ENCODE results near the gene PLXDC2. TPM values are rescaled to one million over a fixed set of nuclear protein-coding genes. Genes with fewer than 3 reads are reported as not detected.

The PLXDC2 gene
- total RNA-seq, 1 donor from 2014 or later, result 129 TPM

DNA sequence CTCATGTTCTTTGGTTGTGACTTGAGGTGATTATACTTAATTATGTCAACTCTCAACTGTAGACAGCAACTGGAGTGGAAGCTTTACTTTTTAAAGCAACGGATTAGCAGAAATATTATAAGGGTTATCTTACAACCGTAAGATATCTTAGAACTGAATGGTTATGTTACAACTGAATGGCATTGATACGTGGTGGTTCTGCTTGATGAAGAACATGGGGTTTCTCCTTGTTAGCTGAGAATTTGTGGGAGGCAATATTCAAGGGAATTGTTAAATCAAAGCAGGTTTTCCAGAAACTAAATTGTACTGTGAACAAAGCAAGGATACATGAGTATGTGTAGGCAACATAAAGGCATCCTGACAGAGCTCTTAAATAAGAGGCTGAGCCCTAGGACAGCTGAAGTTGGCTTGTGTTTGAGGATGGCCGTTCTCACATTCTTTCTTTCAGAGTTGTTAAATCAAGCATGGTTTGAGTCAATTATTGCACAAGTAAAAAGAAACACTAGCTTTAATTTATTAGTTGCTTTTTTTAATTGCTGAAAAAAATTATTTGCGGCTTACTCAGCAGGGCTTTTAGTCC lies 350.0 kb downstream of the PLXDC2 start:
- H3K9me3 ChIP-seq, result no peaks in the 10 kb centered on the region
- ATAC-seq, result no peak
- no peak for DNase-seq
- H3K4me3 ChIP-seq, result no peak overlapping the region
- TF ChIP-seq, protein P1, sequence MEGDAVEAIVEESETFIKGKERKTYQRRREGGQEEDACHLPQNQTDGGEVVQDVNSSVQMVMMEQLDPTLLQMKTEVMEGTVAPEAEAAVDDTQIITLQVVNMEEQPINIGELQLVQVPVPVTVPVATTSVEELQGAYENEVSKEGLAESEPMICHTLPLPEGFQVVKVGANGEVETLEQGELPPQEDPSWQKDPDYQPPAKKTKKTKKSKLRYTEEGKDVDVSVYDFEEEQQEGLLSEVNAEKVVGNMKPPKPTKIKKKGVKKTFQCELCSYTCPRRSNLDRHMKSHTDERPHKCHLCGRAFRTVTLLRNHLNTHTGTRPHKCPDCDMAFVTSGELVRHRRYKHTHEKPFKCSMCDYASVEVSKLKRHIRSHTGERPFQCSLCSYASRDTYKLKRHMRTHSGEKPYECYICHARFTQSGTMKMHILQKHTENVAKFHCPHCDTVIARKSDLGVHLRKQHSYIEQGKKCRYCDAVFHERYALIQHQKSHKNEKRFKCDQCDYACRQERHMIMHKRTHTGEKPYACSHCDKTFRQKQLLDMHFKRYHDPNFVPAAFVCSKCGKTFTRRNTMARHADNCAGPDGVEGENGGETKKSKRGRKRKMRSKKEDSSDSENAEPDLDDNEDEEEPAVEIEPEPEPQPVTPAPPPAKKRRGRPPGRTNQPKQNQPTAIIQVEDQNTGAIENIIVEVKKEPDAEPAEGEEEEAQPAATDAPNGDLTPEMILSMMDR (IDR thresholded peaks at IDR 0.05), result no peak
- H3K4me1 ChIP-seq, result no peaks in the 10 kb centered on the region
- no peaks in the 10 kb centered on the region for H3K27me3 ChIP-seq
- peaks cover 10% of the 10 kb centered on the region for H3K36me3 ChIP-seq
- H3K27ac ChIP-seq, result no peak overlapping the region
- intact Hi-C loops (cut with DNase I), result no loop called here

DNA sequence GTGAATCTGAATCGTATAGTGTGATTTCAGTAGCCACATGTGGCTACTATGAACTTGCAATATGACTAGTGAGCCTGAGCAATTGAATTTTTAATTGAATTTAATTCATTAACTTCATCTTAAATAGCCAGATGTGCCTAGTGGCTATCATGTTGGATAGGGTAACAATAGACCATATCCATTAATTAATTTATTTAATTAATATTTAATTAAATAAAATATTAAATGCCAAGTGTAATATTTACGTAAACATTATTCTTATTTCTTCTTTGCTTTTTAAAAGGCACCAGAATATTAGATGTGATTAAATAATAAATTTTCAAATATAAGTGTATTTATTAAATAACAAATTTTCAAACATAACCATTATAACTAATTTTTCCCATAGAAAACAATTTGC lies 354.4 kb downstream of the PLXDC2 start:
- no peak for ATAC-seq
- Histone ChIP-seq H3K9me3 (no peaks in the 10 kb centered on the region), H3K27ac (no peak overlapping the region), H3K36me3 (no peaks in the 10 kb centered on the region), H3K4me3 (no peak overlapping the region), H3K27me3 (no peaks in the 10 kb centered on the region), H3K4me1 (no peaks in the 10 kb centered on the region)
- DNase-seq, result no peak
- intact Hi-C loops (cut with DNase I), result no loop called here
- TF ChIP-seq, protein P1 (IDR thresholded peaks at IDR 0.05), result no peak

DNA sequence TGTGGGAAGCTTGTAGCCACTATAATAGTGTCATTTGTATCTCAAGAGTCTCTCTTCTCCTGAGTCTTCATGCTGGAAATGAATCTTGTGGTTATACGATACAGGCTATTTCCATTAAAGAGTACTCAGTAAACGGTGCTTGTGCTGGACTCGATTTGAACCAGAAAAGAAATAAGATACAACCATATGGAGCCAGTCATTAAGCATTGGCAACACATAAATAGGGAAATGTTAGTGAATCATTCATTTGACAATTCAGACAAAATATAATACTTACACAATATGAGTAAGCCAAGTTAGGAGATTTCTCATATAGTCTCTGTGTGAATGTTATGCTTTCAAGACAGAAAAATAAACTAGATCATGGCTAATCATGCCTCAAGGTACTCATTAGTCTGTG lies 356.8 kb downstream of the PLXDC2 start:
- Histone ChIP-seq H3K4me3 (no peak overlapping the region), H3K27ac (no peak overlapping the region), H3K4me1 (no peaks in the 10 kb centered on the region), H3K27me3 (no peaks in the 10 kb centered on the region), H3K36me3 (peaks cover 13% of the 10 kb centered on the region), H3K9me3 (no peaks in the 10 kb centered on the region)
- no peak for DNase-seq
- TF ChIP-seq, protein P1 (IDR thresholded peaks at IDR 0.05), result no peak
- no peak for ATAC-seq
- intact Hi-C loops (cut with DNase I), result no loop called here

DNA sequence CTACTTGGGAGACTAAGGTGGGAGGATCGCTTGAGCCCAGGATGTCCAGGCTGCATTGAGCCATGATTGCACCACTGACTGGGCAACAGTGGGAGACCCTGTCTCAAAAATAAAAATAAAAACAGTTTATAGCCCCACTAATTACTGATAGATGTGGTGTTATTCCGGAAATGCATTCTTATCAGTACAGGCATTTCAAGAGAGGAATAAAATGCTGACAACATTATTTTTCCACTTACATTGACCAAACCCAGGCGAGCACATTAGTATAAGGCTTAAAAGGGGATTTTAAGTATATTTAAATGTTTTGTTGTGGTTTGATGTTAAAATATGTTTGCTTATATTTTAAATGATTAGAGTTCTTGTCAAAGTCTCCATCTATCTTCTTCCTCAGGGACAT lies 359.5 kb downstream of the PLXDC2 start:
- no peak for ATAC-seq
- TF ChIP-seq, protein P1 (IDR thresholded peaks at IDR 0.05), result no peak
- Histone ChIP-seq H3K4me3 (no peak overlapping the region), H3K27ac (no peak overlapping the region), H3K36me3 (peaks cover 13% of the 10 kb centered on the region), H3K4me1 (no peaks in the 10 kb centered on the region), H3K27me3 (no peaks in the 10 kb centered on the region), H3K9me3 (no peaks in the 10 kb centered on the region)
- no peak for DNase-seq
- intact Hi-C loops (cut with DNase I), result no loop called here

DNA sequence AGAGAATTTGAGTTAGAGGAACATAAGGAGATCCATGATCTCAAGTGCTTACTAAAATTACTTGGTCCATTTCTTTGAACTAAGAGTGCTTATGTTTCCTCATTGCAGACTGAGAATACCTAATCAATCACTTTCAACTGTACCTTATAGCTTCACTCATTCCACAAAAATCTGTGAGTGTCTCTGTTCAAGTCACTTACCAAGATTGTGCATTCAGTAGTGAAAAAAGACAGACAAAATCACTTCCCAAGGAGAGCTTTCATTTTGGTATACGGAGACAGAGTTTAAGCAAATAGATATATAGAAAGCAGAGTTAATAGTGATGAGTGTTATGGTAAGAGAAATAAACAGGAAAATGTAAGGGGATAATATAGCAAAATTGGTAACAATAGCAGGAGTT lies 364.5 kb downstream of the PLXDC2 start:
- Histone ChIP-seq H3K27me3 (no peaks in the 10 kb centered on the region), H3K4me1 (no peaks in the 10 kb centered on the region), H3K27ac (no peak overlapping the region), H3K4me3 (no peak overlapping the region), H3K9me3 (no peaks in the 10 kb centered on the region), H3K36me3 (peaks cover 13% of the 10 kb centered on the region)
- TF ChIP-seq, protein P1 (IDR thresholded peaks at IDR 0.05), result no peak
- DNase-seq (no peak), ATAC-seq (no peak)
- intact Hi-C loops (cut with DNase I), result no loop called here

DNA sequence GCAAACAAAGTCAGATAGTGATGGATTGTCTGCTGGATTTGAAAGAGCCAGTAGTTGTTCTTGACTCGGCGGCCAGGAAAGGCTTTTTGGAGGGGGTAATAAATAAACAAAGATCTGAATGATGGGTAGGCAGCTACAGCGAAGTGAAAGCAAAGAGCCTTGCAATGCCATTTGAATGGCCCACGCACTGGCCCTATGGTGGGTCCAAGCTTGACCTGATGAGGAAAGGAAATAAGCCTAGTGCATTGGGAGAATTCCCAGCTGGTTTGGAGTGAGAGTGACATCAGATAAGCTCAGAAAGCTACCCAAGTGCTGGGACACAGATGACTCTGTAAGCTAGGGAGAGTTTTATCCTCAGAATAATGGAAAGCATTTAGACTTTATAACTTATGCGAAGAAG lies 365.2 kb downstream of the PLXDC2 start:
- Histone ChIP-seq H3K27ac (no peak overlapping the region), H3K4me1 (no peaks in the 10 kb centered on the region), H3K27me3 (no peaks in the 10 kb centered on the region), H3K36me3 (peaks cover 13% of the 10 kb centered on the region), H3K9me3 (no peaks in the 10 kb centered on the region), H3K4me3 (no peak overlapping the region)
- intact Hi-C loops (cut with DNase I), result no loop called here
- DNase-seq, result no peak
- no peak for ATAC-seq
- TF ChIP-seq, protein P1 (IDR thresholded peaks at IDR 0.05), result no peak

Data from upper lobe of right lung (tissue), 1 donor.